GM21528 (cell line): ENCODE measurements around the gene HBM.
"Not testable (repeated sequence)": the region's sequence is repeated elsewhere in the genome, so short reads cannot be mapped to it uniquely, and the experiment has no call there.

Experiments used
- ATAC-seq: cut with Tn5 transposase; IDR thresholded peaks from one replicate; pipeline ENCODE4 v1.9.1; 2021; ENCODE audit warnings: mild to moderate bottlenecking, moderate library complexity; ENCODE audit not compliant: unreplicated experiment, low FRiP score

Gene HBM

GRCh38 chr16:180681-181564, 15.1 kb downstream of the HBM start:
- no peak for ATAC-seq

- no peak for ATAC-seq
Observed at GRCh38 chr16:181565-182021, 15.8 kb downstream of the HBM start.

- ATAC-seq, result no peak
Observed at GRCh38 chr16:183005-183404, 17.2 kb downstream of the HBM start.

- ATAC-seq, result no peak
Observed at GRCh38 chr16:185213-185612, 19.4 kb downstream of the HBM start.

GRCh38 chr16:185691-186090, 19.9 kb downstream of the HBM start:
- ATAC-seq, result no peak

GRCh38 chr16:187330-187729, 21.6 kb downstream of the HBM start:
- ATAC-seq, result no peak

- ATAC-seq, result no peak
Observed at GRCh38 chr16:188674-189073, 22.9 kb downstream of the HBM start.

GRCh38 chr16:189604-190186, 23.9 kb downstream of the HBM start:
- ATAC-seq, result no peak

- ATAC-seq, result no peak
Observed at GRCh38 chr16:191831-192230, 26.1 kb downstream of the HBM start.

- ATAC-seq, result no peak
Observed at GRCh38 chr16:192686-193085, 26.9 kb downstream of the HBM start.

GRCh38 chr16:193441-193840, 27.7 kb downstream of the HBM start:
- no peak for ATAC-seq

GRCh38 chr16:194516-194915, 28.7 kb downstream of the HBM start:
- no peak for ATAC-seq

- ATAC-seq, result no peak
Observed at GRCh38 chr16:200388-200787, 34.6 kb downstream of the HBM start.

- no peak for ATAC-seq
Observed at GRCh38 chr16:203246-203645, 37.5 kb downstream of the HBM start.

- not testable (repeated sequence) for ATAC-seq
Observed at GRCh38 chr16:204046-204445, 38.3 kb downstream of the HBM start.

GRCh38 chr16:209359-209758, 43.6 kb downstream of the HBM start:
- not testable (repeated sequence) for ATAC-seq

- ATAC-seq, result not testable (repeated sequence)
Observed at GRCh38 chr16:211631-212180, 45.9 kb downstream of the HBM start.

- no peak for ATAC-seq
Observed at GRCh38 chr16:212999-213398, 47.2 kb downstream of the HBM start.
